ENCODE measurements around the gene STK39.

DNA sequence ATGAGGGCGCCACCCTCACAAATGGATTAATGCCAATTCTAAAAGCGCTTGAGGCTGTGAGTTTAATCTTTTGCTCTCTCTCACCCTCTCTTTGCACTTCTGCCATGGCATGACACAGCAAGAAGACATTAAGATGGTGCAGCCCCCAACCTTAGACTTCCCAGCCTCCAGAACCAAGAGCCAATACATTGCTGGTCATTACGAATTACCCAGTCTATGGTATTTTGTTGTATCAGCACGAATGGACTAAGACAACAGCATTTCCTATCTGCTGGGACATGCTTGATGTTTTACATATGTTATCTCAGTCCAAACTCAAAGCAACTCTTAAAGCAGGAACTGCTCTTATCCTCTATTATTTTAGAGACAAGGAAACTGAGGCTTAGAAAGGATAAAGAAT lies 222.9 kb downstream of the STK39 start:
- TF ChIP-seq GATA3 (IDR thresholded peaks at IDR 0.05; ENCODE audit: low read depth, low read length) (no peak), GATA2 (IDR thresholded peaks at IDR 0.05; ENCODE audit: low read depth, low read length) (no peak)

Data from SH-SY5Y (cell line).